ENCODE measurements around the gene ARHGEF28.

DNA sequence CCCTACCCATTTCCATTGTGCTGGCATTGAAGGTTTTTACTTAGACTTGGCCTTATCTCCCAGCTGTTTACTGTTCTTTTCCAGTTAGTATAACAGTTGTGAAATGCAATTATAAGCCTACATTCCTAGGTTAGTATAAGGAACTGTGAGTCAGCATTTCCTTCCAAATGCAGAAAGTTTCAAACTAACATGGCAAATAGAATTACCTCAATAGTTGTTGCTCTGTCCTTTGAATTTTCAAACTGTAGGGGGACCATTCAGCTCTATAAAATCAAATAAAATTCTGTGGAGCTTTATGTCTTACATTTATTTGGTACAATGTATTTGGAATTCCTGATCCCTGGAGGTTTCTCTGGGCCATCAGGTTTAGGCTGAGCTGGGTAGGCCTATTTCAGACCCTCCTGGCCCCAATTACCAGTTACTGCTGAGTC is 47.2 kb downstream of the ARHGEF28 start:
- no peak for TF ChIP-seq CTCF (IDR thresholded peaks at IDR 0.05; ENCODE audit: low read depth, low read length, poor library complexity, severe bottlenecking)
- no peak for TF ChIP-seq EZH2phosphoT487 (IDR thresholded peaks at IDR 0.05; ENCODE audit: borderline replicate concordance, low read length)

Measured in DOHH2 (cell line).